Bladder microvascular endothelial cell (primary cell): ENCODE data around the gene ATP1B1. TPM values are rescaled to one million over a fixed set of nuclear protein-coding genes. Genes with fewer than 3 reads are reported as not detected.

Experiments used
- total RNA-seq: library from RNA; depleted of rRNA; stranded (reverse); fragments of >200 nt; gene quantifications from 2 replicates; pipeline ENCODE4 v1.2.3, GENCODE V29; 2014

ATP1B1 gene
- 13.8 and 40.1 TPM in 2 replicates for total RNA-seq

DNA sequence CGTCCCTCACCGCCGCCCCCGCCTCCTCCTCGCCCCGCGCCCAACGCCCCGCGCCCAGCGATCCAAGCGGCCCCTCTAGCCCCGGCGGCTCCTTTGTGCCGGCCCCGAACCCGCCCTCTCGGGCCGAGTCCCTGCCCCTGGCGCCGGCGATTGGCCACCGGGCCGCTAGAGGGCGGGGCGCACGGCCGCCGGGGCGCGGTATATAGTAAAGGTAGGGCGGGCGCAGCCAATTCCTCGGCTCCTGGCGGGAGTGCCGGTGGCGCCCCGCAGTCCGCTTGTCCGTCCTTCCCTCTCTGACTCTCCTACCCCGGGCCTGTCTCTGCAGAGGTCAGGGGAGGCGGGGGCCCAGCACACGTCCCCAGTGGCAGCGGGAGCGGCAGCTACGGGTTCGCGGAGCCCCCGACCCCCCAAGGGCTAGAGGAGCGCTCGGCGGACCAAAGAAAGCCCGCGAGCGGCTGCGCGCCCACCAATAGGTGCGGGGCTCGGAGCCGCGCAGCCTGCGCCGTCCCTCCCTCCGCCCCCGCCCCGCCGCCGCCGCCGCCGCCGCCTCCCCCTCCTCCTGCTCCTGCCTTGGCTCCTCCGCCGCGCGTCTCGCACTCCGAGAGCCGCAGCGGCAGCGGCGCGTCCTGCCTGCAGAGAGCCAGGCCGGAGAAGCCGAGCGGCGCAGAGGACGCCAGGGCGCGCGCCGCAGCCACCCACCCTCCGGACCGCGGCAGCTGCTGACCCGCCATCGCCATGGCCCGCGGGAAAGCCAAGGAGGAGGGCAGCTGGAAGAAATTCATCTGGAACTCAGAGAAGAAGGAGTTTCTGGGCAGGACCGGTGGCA is at the start of gene ATP1B1:
ATP1B1 (plus strand) TSS at position 596 of the 826 bp plus-strand sequence; CDS start at position 736, 140 bp downstream.

